GM21381 (cell line): Measurements from ENCODE around the gene JAML.

Experiments
- ATAC-seq: cut with Tn5 transposase; IDR thresholded peaks from one replicate; pipeline ENCODE4 v1.9.1; 2021; ENCODE audit warnings: mild to moderate bottlenecking, moderate library complexity; ENCODE audit not compliant: unreplicated experiment

JAML gene

GRCh38 chr11:118217575-118217974 is 7.2 kb downstream of the JAML start:
- no peak for ATAC-seq

DNA sequence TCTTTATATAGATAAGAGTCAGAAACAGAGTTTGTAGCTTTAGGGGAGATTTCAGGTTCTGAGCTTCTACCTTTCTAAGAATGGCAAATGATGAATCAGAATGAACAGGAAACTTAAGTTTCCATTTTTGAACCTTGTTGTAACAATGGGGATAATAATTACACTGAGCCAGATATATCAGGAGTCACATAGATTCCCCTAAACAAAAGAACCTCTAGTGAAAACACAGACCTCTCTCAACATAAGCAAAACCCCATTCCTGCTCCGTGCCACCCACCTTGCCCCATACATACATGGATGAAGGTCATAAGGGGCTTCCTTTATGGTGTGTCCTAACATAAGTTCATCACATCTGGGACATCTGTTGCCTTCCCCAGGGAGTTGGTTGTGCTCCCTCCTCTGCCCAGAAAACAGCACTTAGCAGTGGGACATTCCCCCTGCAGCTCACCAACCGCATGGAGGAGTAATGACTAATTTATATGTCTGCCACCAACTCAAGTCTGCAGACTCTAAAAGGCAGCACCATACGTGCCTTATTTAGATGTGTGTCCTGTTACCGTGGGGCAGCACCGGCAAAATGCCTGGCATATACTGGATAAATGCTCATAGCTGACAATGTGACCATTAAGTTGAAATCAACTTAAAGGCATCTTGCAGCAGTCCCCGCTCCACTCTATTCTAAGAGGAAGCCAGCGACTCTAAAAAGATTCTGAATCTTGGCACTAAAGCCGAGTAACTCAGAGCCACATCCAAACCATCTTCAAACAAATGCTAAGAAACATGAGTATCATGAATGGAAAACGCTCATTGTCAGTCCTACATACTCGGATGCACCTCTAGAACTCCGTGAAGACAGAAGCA is 8.0 kb downstream of the JAML start:
- ATAC-seq = peak; percentile 39

- ATAC-seq = no peak
These were observed 9.0 kb downstream of the JAML start for GRCh38 chr11:118215765-118216164.

- ATAC-seq = no peak
These were observed 9.5 kb downstream of the JAML start for GRCh38 chr11:118215262-118215661.

GRCh38 chr11:118214210-118214914 is 10.4 kb downstream of the JAML start:
- ATAC-seq = no peak

- no peak for ATAC-seq
These were observed 11.0 kb downstream of the JAML start for GRCh38 chr11:118213781-118214180.

DNA sequence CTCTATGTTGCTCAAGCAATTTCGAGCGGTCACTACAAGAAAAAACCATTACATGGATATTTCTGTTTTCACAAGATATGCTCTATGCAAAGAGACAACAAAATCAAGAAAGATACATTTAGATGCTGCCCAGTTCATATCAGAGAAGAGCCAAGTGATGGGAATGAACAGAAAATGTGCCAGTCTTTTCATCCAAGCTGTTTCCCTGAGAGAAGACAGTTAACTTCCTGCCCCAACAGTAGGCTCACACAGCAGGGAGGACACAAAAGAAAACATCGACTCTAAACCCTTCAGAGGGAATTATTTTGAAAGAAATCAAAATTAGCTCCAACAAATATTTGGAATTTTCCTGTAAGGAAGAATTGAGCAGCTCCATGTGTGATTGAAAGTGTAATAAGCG is 11.6 kb downstream of the JAML start:
- no peak for ATAC-seq

GRCh38 chr11:118212781-118213191 is 12.0 kb downstream of the JAML start:
- no peak for ATAC-seq

DNA sequence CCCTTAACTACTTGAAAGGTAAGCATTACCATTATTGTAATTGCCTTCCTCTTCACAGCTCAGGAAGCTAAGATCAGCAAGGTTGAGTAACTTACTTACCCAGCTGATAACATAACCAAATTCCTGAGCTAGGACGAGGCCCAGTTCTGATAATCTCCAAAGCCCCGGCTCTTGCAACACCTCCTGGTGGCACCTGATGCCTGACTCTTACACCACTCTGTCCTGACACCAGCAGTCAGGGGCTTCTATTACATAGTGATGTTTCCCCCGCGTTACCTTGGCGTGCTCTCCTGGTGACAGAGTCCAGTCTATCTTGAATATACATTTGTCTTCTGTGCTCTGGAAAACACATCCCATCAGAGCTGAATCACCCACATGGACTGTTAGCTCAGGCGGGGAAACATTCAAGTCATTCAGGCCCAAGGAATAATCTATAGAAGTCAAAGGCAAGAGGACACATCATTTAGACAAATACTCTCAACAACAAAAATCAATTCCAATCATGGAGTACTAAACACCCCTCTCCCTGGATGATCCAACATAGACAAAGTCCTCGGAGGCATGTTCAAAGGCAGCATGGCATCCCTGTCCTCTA is 12.6 kb downstream of the JAML start:
- no peak for ATAC-seq

DNA sequence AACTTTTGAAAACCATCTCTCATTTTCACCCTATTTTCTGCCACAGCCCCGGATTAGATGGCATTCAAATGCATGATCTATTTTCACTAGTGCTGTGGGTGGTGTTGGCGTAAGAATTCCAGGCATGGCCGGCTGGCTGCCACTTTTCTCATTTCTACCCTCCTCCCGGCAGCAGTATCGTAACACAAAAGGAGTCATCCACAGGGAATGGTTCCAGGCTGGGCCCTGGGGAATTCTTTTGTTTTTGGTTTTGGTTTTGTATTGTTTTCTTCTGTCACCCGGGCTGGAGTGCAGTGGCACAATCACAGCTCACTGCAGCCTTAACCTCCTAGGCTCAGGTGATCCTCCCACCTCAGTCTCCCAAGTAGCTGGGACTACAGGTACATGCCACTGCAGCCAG is 13.8 kb downstream of the JAML start:
- no peak for ATAC-seq

- no peak for ATAC-seq
These were observed 14.5 kb downstream of the JAML start for GRCh38 chr11:118210323-118210722.

DNA sequence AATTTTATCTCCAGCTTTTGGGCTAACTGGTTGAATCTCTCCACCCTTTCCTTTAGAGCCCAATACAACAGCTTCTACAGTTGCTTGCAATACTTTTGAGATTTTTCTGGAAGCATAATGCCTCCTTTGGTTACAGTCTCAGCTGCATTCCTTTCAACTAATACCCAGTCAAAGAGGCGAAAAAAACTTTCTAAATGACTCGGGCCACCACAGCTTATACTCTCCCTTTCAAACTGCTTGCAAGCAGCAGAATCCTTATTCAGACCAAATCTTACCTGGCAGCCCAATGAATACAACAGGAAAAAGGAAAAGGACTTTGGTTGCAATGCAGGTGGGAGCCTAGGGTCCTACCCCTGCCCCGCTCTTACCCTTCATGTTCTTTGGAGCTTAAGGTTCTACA is 15.8 kb downstream of the JAML start:
- ATAC-seq = no peak

DNA sequence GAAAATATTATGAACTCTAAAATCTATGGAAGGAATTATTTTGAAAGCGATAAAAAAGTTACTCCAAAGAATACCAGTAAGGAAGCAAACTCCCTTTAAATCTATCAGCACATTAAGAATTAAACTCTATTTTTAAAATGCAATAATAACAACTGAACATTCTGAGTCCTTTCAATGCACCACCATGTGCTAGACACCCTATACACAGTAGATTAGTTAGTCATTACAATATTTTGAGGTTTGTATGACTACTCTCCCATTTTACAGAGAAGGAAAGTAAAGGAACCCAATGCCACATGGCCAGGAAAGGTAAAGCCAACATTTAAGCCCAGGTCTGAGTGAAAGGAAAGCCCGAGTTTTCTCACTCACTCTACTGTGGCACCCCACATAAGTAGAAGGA is 17.7 kb downstream of the JAML start:
- no peak for ATAC-seq

GRCh38 chr11:118206391-118207031 is 18.3 kb downstream of the JAML start:
- ATAC-seq = no peak

GRCh38 chr11:118205606-118206378 is 19.0 kb downstream of the JAML start:
- ATAC-seq = no peak

- peak; percentile 53 for ATAC-seq
These were observed 22.0 kb downstream of the JAML start for GRCh38 chr11:118202599-118203422.

DNA sequence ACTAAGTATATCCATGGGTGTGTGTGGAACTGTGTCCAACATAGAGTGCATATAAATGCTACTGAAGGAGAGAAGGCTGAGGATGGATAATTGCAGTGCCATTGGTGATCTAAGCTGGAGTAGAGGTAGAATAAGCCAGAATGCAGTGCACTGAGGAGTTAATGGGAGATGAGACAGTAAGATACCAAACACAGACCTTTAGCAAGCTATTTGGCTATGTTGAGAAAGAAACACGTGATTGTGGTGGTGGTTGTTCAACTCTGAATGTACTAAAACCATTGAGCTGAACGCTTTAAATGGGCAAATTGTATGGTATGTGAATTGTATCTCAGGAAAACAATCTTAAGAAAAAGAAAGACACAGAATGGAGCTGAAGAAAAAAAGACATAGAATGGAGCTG is 22.8 kb downstream of the JAML start:
- no peak for ATAC-seq

GRCh38 chr11:118200901-118201680 is 23.7 kb downstream of the JAML start:
- no peak for ATAC-seq

DNA sequence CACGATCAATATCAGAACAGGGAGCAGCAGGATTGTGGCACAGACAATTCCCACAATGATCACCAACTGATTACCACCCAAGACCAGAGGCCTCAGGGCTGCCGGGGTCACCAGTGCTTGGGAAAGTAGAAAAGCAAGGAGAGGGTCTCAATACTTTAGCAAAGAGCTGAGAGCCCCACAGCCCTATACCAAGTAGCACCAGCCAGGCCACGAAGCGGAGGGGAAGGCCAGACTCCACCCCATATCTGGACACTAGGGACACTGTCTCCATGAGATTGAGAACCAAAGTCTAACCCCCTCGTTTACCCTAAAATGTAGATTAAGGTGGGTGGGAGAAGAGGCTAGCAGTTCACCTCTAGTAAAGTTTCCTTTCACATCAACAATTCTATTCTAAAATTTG is 24.3 kb downstream of the JAML start:
- no peak for ATAC-seq
